Mesothelial cell of epicardium (in vitro differentiated cells): ENCODE data around the gene GASK1A. TPM values are rescaled to one million over a fixed set of nuclear protein-coding genes. Genes with fewer than 3 reads are reported as not detected.

ENCODE experiments used
- DNase-seq, 2 experiments: peaks; one replicate each; pipeline ENCODE4 v3.0.0; 2021; ENCODE audit warnings: low spot score in 2 of 2; ENCODE audit not compliant: unreplicated experiment in 2 of 2
- H3K27ac Mint-ChIP-seq: 2 replicates; pipeline ENCODE4 v1.8.0; 2021; ENCODE audit warnings: mixed read lengths
- H3K27me3 Mint-ChIP-seq: 2 replicates; pipeline ENCODE4 v1.8.0; 2021; ENCODE audit warnings: low read depth, mixed read lengths
- H3K36me3 Mint-ChIP-seq: 2 replicates; pipeline ENCODE4 v1.8.0; 2021; ENCODE audit warnings: mixed read lengths
- H3K4me1 Mint-ChIP-seq: 2 replicates; pipeline ENCODE4 v1.8.0; 2021; ENCODE audit warnings: mixed read lengths
- H3K4me3 Mint-ChIP-seq: 2 replicates; pipeline ENCODE4 v1.8.0; 2021; ENCODE audit warnings: mild to moderate bottlenecking, moderate library complexity, mixed read lengths
- H3K9me3 Mint-ChIP-seq: 2 replicates; pipeline ENCODE4 v1.8.0; 2021; ENCODE audit warnings: mixed read lengths
- CTCF ChIP-seq: fragments of 200-600 bp; sonication (generic); IDR thresholded peaks from one replicate; pipeline ENCODE4 v1.5.0; 2021; ENCODE audit warnings: antibody characterized with exemption; ENCODE audit not compliant: unreplicated experiment
- total RNA-seq: library from RNA; stranded (reverse); gene quantifications from 3 replicates; pipeline ENCODE4 v1.2.1, GENCODE V29; 2021

The GASK1A gene
- total RNA-seq, 1 donor from 2014 or later, result 1.6 TPM

GRCh38 chr3:43009547-43009946 is 30.4 kb downstream of the GASK1A start:
- no peaks in the 10 kb centered on the region for H3K9me3 Mint-ChIP-seq
- no peaks in the 10 kb centered on the region for H3K36me3 Mint-ChIP-seq
- no peak for TF ChIP-seq CTCF
- no peaks in the 10 kb centered on the region for H3K4me1 Mint-ChIP-seq
- H3K4me3 Mint-ChIP-seq, result no peak overlapping the region
- no peak for DNase-seq
- no peak overlapping the region for H3K27ac Mint-ChIP-seq
- H3K27me3 Mint-ChIP-seq, result peaks cover 22% of the 10 kb centered on the region

- peaks cover 22% of the 10 kb centered on the region for H3K27me3 Mint-ChIP-seq
- no peak for TF ChIP-seq CTCF
- no peaks in the 10 kb centered on the region for H3K9me3 Mint-ChIP-seq
- no peaks in the 10 kb centered on the region for H3K4me1 Mint-ChIP-seq
- H3K36me3 Mint-ChIP-seq, result no peaks in the 10 kb centered on the region
- no peak overlapping the region for H3K4me3 Mint-ChIP-seq
- DNase-seq, result no peak
- no peak overlapping the region for H3K27ac Mint-ChIP-seq
Measured at GRCh38 chr3:43010638-43011037, 31.5 kb downstream of the GASK1A start.

GRCh38 chr3:43011638-43012037 is 32.5 kb downstream of the GASK1A start:
- Mint-ChIP-seq H3K4me3 (no peak overlapping the region), H3K36me3 (no peaks in the 10 kb centered on the region), H3K27ac (no peak overlapping the region), H3K4me1 (no peaks in the 10 kb centered on the region), H3K9me3 (no peaks in the 10 kb centered on the region), H3K27me3 (peaks cover 17% of the 10 kb centered on the region)
- TF ChIP-seq CTCF, result no peak
- DNase-seq, result no peak

GRCh38 chr3:43012174-43012573 is 33.1 kb downstream of the GASK1A start:
- DNase-seq, result no peak
- Mint-ChIP-seq H3K4me3 (no peak overlapping the region), H3K36me3 (no peaks in the 10 kb centered on the region), H3K27ac (no peak overlapping the region), H3K27me3 (peaks cover 12% of the 10 kb centered on the region), H3K9me3 (no peaks in the 10 kb centered on the region), H3K4me1 (no peaks in the 10 kb centered on the region)
- TF ChIP-seq CTCF, result no peak

- DNase-seq, result no peak
- no peak for TF ChIP-seq CTCF
- no peaks in the 10 kb centered on the region for H3K9me3 Mint-ChIP-seq
- H3K27me3 Mint-ChIP-seq, result peaks cover 7% of the 10 kb centered on the region
- no peak overlapping the region for H3K27ac Mint-ChIP-seq
- no peaks in the 10 kb centered on the region for H3K36me3 Mint-ChIP-seq
- no peak overlapping the region for H3K4me3 Mint-ChIP-seq
- H3K4me1 Mint-ChIP-seq, result no peaks in the 10 kb centered on the region
Measured at GRCh38 chr3:43013256-43013655, 34.1 kb downstream of the GASK1A start.

GRCh38 chr3:43013743-43014155 is 34.6 kb downstream of the GASK1A start:
- no peak for DNase-seq
- no peaks in the 10 kb centered on the region for H3K9me3 Mint-ChIP-seq
- peaks cover 3% of the 10 kb centered on the region for H3K27me3 Mint-ChIP-seq
- H3K27ac Mint-ChIP-seq, result no peak overlapping the region
- no peaks in the 10 kb centered on the region for H3K36me3 Mint-ChIP-seq
- H3K4me1 Mint-ChIP-seq, result peaks cover 2% of the 10 kb centered on the region
- no peak for TF ChIP-seq CTCF
- no peak overlapping the region for H3K4me3 Mint-ChIP-seq
